Activated CD4-positive, alpha-beta T cell treated with anti-CD3 and anti-CD28 coated beads, Interleukin-2, amount 50 U/mL, for 24 hours (primary cell): Measurements from ENCODE around the gene NDUFS1.
"Not testable (repeated sequence)": the region's sequence is repeated elsewhere in the genome, so short reads cannot be mapped to it uniquely, and the experiment has no call there.

Experiments
- DNase-seq, 2 donors: peaks; one replicate each; pipeline ENCODE4 v3.0.0-alpha.2; 2020; ENCODE audit warnings: low read depth in 1 of 2, low spot score in 1 of 2

Gene NDUFS1

GRCh38 chr2:206159346-206160124 lies at the start of gene NDUFS1, which contains the start of gene EEF1B2:
Gene NDUFS1 (minus strand): TSS chr2:206159444. CDS start chr2:206153678, 5,766 bp downstream.
Gene EEF1B2 (plus strand): TSS chr2:206159895. CDS start chr2:206159980, 85 bp downstream.
- peak; percentile 86 to 96 for DNase-seq

DNA sequence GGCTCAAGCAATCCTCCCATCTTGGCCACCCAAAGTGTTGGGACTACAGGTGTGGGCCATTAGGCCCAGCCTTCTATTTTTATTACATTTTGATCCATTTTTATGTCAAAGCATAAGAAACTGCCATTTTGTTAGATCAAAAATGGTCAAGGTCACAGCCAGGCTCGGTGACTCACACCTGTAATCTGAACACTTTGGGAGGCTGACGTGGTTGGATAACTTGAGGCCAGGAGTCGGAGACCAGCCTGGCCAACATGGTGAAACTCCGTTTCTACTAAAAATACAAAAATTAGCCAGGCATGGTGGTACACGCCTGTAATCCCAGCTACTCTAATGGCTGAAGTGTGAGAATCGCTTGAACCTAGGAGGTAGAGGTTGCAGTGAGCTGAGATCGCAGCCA lies 49.7 kb upstream of the NDUFS1 start:
- DNase-seq: no peak

DNA sequence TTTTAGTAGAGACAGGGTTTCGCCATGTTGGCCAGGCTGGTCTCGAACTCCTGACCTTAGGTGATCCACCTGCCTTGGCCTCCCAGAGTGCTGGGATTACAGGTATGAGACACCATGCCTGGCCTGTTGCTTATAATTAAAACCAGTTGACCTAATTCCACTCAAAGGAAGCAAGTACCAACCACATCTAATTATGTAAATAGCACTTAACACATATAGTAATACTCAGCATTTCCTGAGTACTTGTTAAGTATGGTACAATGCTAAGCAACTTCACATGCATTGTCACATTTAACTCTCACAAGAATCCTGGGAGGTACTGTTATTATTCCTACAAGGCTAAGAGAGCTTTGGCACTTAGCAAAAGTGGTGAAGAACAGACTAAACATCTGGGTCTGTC lies 48.1 kb upstream of the NDUFS1 start:
- DNase-seq: not testable (repeated sequence)

DNA sequence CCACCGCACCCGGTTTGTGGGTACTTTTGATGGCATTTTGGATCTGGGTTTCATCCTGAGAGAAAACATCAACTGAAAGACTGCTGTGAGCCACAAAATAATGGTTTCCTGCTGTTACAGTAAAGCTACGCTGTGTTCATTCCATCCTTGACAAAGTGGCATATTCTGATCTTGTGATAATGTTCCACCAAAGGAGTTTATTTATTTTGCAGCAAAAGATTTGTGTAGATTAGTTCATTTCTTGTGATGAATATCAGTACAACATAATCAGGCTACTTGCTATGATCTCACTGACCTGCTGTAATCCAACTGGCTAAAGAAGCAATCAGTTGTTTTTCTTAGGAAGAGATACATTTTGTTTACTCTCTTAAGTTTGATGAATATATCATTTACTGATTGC lies 45.5 kb upstream of the NDUFS1 start:
- no peak for DNase-seq

GRCh38 chr2:206203331-206203730 lies 44.1 kb upstream of the NDUFS1 start:
- no peak for DNase-seq

DNA sequence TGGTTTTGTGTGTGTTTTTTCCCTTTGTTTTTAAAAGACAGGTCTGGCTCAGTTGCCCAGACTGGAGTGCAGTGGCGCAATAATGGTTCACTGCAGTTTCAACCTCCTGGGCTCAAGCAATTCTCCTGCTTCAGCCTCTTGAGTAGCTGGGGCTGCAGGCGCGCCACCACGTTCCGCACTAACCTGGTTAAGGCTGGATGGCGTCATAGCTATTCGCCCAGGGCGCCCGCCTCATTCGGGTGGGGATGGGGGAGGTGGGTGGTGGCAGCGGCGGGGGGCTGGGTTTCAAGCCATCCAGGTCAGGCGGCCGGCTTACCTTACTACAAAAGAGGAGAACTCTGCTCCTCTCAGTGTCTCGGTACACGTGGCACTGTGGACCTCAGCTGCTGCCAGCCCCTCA lies 43.2 kb upstream of the NDUFS1 start:
- DNase-seq: no peak

GRCh38 chr2:206201075-206201848 lies 42.0 kb upstream of the NDUFS1 start:
- DNase-seq: no peak

DNA sequence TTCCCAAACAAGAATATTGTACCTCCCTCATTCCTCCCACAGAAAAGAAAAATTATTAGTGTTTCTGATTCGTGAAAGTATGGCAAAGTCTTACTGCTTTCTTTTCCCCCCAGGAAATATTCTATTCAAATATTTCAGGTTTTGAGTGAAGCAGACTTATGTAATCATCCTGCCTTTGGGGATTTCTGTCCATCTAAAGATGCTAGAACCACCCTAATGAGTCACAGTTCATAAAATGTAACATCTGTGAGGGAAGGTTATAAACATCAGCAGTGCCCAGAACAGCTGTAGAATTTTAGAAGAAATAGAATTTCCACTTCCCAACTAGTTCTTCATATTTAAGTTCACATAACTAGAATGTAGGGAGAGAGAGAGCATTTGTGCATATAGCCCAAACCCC lies 39.4 kb upstream of the NDUFS1 start:
- no peak for DNase-seq

GRCh38 chr2:206193671-206194357 lies 34.6 kb upstream of the NDUFS1 start:
- no peak for DNase-seq

DNA sequence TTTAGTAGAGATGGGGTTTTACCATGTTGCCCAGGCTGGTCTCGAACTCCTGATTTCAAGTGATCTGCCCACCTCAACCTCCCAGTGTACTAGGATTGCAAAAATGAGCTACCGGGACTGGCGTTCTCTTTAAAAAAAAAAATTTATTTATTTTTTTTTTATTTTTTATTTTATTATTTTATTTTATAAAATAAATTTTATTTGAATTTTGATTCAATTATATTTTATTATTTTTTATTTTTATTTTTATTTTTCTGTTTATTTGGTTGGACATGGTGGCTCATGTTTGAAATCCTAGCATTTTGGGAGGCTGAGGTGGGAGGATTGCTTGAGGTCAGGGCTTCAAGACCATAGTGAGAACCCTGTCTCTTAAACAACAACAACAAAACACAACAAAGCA lies 32.9 kb upstream of the NDUFS1 start:
- DNase-seq: no peak

DNA sequence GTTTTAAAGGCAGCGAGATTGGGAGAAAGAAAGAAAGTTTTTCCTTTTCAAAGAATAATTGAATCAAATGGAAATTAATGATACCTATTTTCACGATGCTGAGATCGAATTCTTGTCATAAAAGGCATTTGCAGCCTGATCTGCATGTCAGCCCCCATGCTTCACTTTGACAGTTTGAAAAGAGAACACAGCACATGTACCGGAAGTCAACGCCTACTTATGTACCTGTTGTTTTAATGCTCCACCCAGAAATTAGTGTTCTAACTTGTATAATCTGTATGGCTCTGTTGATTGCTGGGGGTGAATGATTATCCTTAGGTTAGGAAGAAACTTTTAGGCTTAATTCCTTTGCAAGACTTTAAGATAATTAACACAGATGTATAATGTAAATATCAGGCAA lies 31.4 kb upstream of the NDUFS1 start:
- DNase-seq: no peak

DNA sequence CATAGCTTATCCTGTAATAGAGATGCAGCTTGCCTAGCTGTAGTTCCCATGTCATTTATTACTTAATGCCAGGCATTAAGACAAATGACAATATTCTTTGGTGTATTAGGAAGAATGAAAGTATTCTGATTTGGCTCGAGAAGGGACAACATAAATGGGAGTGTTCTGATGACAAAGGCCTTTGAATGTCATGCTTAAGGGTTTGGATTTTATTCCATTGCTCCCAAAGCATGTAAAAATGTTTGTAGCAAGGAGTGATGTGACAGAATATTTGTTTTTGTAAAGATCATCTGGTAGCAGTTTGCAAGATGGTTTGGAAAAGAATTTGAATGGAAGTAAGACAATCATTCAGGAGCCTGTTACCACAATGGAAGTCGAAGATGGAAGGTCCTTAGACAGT lies 30.9 kb upstream of the NDUFS1 start:
- DNase-seq: no peak

GRCh38 chr2:206189691-206190090 lies 30.4 kb upstream of the NDUFS1 start:
- no peak for DNase-seq

DNA sequence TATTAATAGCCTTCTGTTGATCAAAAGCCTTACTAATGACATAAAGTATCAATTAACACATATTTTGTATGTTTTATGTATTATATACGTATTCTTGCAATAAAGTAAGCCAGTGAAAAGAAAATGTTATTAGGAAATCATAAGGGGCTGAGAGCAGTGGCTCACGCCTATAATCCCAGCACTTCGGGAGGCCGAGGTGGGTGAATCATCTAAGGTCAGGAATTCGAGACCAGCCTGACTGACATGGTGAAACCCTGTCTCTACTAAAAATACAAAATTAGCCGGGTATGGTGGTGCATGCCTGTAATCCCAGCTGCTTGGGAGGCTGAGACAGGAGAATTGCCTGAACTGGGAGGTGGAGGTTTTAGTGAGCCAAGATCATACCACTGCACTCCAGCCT lies 22.3 kb upstream of the NDUFS1 start:
- DNase-seq: not testable (repeated sequence)

DNA sequence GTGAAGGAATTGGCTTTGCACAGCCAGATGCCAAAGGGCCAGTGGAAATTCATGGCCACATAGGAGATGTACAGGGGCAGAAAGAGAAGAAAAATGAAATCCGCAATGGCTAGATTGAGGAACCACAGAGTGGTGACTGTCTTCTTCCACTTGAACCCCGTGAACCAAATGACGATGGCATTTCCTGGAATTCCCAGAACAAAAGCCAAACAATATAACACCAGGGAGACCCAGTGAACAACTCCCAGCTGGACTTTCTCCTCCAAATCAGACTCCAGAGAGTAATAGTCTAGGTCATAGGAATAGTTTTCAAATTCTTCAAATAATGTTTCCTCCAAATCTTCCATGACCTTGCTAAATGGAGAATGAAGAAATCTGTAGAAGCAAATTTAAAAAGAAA lies 17.7 kb upstream of the NDUFS1 start:
- no peak for DNase-seq

DNA sequence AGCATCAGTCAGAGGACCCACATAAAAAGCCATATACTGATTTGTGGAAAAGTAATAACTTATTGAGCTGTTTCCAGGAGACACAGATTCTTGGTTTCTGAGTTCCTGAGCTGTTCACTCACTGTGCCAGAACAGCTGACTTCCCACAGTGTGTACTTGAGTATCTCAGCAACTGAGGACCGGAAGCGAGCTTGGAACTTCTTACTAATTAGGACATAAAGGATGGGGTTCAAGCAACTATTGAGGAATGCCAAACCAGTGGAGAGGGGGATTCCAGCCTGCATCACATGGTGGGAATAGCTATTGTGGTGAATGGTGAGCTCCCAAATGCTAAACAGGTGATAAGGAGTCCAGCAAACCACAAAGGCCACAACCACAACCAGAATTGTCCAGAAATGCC lies 16.9 kb upstream of the NDUFS1 start:
- no peak for DNase-seq

- DNase-seq: no peak
These were observed 13.9 kb upstream of the NDUFS1 start for GRCh38 chr2:206173147-206173546.

- not testable (repeated sequence) for DNase-seq
These were observed 12.6 kb upstream of the NDUFS1 start for GRCh38 chr2:206171624-206172397.

DNA sequence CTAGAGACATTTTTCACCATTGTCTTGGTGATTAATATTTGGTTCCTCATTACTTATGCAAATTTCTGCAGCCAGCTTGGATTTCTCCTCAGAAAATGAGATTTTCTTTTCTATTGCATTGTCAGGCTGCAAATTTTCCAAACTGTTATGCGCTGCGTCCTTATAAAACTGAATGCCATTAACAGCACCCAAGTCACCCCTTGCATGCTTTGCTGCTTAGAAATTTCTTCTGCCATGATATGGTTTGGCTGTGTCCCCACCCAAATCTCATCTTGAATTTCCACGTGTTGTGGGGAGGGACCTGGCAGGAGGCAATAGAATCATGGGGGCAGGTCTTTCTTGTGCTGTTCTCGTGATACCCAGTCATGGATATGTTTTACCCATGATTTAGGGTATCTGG lies 9.0 kb upstream of the NDUFS1 start:
- not testable (repeated sequence) for DNase-seq

GRCh38 chr2:206164261-206164862 lies 5.1 kb upstream of the NDUFS1 start:
- no peak for DNase-seq
